Limb (tissue), 2 donors: ENCODE measurements around the gene GRAMD1B.
"Not testable (repeated sequence)": the region's sequence is repeated elsewhere in the genome, so short reads cannot be mapped to it uniquely, and the experiment has no call there.

Experiments used
- DNase-seq, 2 donors: peaks; one replicate each; pipeline ENCODE4 v3.0.0-alpha.2; 2016; ENCODE audit errors: extremely low spot score in 2 of 2

Gene GRAMD1B

DNA sequence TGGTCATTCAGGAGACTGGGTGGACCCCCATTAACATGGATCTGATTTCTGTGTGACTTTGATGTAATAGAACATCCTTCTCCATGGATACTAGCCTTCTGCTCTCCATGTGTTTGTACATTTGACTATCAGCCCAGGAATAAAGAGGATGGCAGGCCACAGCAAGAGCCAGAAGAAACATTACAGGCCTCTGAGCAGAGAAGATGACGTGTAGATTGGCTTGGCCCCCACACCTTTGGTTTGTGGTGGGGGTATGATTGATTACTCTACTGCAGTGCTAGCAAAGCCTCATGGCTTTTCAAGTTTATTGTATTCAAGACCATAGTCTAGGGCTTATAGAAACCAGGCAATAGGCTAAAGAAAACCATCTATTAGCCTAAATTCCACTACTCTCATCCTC, 77.0 kb downstream of the GRAMD1B start:
- DNase-seq: no peak

DNA sequence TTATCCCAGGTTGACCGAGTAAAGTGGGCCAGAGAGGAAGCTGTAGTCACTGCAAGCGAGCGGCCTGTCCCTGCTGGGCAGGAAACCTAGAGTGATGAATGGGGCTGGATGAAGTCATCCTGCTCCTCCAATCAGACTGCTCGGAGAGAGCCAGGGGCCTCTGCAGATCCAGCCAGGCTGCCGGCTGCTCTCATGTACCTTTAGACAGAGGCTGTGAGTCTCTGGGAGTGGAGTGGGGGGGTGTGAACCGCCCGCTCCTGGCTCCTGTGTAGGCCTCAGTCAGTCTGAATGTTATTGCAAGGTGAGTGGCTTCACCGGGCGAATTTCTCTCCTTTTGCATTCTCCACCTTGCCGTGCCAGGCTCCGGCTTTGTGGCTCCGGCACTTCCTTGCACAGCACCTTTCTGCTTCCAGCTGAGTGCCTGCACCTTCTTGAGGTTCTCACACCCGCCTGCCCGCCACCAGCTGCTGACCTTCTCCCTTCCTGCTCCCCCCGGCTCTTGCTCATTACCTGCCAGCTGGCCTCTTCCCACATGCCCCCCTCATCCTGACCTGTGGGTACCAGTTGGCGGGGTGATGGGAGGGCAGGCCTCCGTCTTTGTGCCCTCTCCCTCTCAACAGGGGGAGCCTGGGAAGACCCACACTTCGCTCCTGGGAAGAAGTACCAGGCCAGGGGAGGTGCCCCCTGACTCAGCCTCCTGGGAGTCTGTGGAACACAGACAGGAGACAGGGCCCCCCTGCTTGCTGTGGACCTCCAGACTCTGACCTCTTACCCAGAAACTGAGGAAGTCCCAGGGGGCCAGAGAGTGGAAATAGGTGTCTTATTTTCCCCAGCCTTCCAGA, 79.9 kb downstream of the GRAMD1B start:
- peak; percentile 67 to 82 for DNase-seq

DNA sequence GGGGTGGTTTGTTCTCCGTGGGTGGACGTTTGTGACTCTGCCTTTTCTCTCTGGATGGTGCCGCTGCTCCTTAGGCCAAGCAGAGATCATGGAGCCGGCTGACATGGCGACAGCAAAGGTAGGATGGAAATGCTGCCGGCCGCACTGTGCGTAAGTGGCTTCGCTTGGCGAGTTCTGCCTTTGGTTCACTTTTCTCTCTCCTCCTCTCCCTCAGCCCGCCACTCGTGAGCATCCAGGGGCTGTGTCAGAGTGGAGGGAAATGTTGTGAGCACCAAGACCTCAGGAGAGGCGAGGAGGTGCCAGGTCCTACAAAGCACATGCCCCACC, 80.5 kb downstream of the GRAMD1B start:
- DNase-seq: no peak

DNA sequence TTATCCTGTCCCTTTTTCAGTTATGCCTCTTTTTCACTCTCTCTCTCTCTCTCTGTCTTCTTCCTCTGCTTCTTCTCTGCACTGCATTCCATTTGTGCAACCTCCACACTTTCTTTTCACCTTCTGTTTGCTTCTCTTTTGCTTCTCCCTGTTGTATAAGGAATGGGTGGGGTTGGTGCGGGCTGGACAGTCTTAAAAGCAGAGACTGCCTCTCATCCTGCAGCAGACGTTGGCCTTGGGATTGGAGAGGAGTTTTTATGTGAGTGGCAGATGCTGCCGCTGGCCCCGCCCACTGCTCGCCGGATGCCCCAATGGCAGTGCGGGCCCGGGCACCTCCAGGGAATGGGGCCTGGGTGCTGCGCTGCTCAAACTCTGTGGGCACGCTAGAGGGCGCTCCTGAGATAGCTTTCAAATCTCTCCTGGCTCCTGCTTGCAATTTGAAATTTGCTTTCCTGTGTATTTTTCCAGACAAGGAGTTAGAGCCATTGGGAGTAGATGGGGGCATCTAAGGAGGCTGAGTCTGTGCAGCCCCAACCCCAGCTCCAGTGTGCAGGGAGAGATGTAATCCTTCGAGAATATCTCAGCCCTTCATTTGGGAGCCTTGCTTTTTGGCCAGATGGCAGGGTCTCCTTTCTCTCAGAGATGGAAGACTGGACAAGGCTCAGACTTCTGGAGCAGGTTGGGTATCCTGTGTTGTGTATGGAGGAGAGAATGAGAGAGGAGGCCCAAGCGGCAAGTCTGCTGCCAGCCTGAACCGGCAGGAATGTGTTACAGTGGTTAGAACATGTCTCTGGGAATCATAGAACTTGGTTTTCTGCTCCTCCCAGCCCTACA, 81.2 kb downstream of the GRAMD1B start:
- DNase-seq: peak; percentile 88 to 92

DNA sequence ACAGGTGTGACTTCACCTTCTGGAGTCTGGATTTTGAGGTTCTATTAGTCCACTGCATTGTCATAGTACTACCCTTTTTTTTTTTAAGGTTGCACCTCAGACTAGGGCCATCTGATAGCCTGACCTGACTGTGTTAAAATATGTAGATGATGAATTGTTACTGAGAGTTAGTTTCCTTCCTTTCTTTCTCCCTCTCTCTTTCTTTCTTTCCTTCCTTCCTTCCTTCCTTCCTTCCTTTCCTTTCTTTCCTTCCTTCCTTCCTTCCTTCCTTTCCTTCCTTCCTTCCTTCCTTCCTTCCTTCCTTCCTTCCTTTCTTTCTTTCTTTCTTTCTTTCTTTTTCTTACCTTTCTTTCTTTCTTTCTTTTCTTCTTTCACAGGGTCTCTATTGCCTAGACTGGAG, 83.2 kb downstream of the GRAMD1B start:
- not testable (repeated sequence) for DNase-seq

DNA sequence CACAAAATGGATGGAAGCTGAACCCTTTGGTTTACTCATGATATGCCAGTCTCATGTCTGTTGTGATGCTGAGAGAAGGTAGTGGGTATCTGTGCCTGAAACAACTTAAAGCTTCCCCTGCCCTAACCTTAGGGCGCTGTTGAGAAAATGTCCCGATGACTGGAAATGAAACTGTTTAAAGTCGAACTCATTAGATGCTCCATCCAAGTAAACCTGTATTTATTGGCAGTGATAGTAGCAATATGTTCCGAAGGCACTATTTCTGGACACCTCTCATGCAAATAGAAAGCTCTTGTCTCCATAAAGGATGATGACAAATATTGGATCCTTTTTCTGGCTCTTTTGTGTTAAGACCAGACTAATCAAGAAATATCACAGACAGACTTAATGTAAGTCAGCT, 86.2 kb downstream of the GRAMD1B start:
- no peak for DNase-seq

DNA sequence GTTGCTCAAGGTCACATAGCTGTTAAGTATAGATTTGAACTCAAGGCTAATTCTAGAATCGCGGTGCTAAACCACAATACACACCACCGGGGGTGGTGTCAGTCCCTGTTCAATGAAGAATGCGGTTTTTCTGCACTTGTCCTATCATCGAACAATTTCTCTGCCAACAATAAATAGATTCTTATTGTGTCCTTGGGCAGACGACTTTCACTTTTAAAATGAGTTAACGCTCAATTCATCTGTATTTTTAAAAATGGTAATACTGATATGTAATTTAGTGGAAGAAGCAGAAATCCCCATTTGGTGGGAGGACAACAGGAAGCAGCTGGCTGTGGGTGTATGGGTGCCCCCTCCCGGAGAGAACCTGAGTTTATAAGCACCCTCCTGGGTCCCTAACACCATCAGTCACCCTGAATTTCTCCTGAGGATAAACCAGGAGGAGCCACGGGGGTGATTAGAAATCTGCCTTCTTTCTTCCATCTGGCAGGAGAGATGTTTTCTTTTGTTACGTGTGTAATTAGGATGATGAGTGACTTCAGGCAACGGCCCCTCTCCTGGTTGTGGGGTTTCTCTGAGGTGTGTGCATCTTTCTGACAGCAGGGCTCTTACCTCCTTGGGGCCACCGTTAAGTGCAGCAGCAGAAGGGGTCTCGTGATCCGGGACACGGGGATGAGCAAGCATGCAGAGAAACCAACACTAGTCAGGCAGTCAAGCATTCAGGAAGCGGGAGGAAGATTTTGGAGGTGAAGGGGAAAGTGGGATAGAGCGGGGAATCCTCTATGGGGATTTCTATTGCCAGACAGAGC, 87.7 kb downstream of the GRAMD1B start:
- no peak for DNase-seq

DNA sequence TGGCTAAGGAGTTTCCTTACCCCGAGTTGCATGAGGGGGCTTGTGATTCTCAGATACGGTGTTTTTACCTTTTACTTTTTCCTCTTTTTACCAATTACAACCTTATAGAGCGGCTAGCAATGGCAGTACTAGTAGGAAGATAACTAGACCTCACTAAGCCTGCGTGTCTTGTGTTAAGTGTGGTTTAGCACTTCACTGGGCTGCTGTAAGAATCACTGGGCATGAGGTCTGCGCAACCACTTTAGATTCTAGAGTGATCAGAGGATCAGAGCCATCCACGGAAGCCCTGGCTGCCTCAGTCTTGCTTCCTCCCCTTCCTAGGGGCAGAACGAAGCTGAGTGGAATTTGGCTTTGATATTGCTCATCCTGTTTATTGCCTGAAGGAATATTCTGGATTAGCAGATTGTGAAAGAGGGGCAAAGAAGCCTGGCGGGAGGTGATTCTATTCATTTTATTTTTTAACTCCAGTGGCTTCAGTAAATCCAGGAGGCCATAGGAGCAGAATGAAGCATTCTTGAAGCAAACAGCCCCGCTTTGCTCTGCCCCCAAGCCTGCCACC, 88.5 kb downstream of the GRAMD1B start:
- DNase-seq: no peak

DNA sequence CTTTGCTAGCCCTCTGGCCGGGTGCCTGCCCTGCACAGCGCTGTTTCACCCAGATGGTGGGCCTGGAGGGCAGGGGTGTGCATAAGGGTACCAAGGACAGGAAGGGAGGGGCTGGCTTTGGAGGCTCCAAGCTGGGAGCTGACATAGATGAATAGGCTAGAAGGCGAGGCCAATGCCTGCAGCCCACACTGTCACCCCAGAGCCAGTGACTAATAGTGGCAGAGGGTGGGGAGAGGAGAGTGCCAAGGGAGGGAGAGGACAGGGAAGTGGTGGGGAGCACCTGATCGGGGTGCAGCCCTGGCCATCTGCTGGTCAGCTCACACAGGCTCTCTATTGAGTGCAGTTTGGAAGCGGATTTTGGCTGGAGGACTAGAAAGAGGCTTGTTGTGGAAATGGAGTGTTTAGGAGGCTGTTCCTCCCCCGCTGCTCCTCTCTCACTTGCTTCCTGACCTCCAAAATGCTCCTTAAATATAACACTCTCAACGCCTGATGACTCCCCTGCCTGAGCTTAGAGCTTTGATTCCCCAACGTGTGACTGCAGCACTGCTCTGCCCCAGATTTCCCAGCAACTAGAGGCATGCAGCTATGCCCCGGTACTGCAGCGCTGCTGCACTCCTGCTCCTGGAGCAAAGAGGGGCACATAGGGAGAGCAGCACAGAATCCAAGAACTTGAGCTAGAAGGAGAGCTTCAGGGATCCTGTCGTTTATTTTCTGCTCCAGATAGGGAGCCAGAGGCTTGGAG, 89.2 kb downstream of the GRAMD1B start:
- DNase-seq: no peak

DNA sequence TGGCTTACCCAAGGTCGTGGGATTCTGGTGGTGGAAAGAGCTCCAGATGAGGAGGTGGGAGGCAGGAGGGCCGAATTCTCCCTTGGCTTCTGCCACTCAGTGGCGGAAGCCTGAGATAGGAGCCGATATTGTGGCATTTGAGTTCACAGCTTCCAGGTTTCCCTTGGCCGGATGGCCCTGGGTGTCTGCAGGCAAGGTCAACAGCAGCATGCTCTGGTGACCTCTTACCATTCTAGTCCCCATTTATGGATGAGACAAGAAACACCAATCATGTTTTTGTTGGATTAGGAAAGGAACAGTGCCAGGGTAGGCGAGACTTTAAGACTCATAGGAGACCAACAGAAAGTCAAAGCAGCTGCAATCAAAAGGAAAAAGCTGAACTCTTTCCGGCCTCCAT, 89.7 kb downstream of the GRAMD1B start:
- DNase-seq: no peak

DNA sequence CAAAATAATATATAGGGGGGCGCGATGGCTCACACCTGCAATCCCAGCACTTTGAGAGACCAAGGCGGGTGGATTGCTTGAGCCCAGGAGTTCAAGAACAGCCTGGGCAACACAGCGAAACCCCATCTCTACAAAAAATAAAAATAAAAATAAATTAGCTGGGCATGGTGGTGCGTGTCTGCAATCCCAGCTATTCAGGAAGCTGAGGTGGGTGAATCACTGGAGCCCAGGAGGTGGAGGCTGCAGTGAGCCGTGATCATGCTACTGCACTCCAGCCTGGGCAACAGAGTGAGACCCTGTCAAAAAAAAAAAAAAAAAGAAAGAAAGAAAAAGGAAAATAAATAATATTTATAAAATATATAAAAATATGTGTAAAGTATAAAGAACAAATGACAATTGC, 90.4 kb downstream of the GRAMD1B start:
- DNase-seq: not testable (repeated sequence)

DNA sequence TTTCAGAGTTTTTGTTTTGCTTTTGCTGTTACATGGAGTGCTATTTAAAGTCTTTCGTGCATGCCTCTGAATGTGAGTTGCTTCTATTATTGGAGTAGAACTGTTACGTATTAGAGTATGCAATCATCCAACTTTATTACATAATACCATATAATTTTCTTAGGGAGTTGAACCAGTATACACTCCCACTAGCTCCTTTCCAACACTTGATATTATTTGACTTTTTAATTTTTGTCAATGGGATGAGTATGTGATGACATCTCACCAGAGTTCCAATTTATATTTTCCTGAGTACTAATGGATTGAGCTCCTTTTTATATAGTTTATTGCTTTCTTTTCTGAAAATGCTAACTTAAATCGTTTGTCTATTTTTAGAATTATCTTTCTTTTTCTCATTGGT, 90.9 kb downstream of the GRAMD1B start:
- no peak for DNase-seq

DNA sequence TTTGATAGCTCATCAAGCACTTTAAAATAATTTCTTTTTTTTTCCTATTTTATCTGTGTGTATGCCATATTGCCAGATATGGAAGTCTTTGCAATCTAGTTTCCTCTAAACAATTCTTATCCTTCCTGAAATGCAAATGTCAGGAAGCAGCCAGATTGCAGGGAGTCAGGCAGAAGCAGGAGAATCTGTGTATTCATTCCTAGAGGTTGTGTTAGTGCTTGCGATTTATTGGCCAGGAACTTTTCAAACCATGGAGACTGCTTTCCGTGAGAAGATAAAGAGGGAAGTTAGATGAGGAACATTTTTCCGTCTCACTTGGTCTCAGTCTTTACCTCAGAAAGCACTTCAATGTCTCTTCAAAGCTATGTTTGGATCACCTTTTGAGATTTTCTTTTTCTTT, 91.9 kb downstream of the GRAMD1B start:
- DNase-seq: no peak

DNA sequence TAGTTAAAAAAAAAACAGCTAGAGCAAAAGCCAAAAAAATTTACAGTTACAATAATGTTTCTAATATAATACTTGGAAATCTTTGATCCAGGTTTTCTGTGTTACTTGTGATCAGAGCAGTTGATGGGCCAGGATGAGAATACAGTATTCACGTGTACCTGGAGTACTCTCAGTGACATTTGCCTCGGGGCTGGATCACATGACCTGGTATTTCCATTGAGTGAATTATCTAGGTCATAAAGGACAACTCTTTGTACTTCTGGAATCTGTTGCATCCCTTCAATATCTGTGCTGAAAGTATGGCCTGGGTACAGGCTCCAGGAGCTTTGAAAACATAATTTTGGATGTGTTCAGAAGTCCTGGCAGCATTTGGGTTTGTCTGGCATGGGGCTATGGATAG, 93.5 kb downstream of the GRAMD1B start:
- no peak for DNase-seq

DNA sequence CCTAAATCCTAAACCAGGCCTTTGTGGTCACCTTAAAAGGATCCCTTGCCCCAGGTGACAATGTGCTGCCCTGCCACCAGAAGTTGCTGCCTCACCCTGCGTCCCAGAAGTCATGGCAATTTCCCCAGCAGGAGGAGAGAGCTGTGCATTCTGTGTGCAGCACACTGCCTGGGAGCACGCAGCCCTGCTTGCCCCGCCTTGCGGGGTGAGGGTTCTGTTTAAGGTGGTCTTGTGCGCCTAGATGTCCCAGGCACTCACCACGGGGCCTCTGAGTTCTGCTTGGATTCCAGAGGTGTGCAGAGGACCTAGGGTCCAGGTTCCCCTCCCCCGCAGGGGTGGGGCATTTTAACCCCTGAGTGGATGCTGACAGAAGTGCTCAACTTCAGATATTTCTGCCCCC, 95.0 kb downstream of the GRAMD1B start:
- no peak for DNase-seq

DNA sequence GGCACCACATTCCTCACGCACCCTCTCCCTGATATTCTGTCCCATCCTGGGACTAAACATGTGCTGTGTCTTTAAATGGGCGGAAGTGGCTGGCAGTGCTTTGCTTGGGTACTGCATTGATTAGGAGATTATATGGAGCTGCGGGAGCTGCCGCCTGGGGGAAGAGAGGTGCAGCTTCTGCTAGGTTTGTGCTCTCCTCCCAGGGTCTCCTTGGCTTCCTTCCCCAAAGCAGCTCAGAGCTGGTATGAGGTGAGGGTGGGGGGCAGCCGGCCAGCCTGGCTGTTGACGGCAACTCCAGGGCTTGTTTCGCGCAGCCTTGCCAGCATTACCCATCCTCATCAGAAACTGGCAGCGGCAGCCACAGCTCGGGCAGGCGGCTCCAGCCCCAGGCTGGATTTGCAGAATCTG, 95.4 kb downstream of the GRAMD1B start:
- no peak for DNase-seq

DNA sequence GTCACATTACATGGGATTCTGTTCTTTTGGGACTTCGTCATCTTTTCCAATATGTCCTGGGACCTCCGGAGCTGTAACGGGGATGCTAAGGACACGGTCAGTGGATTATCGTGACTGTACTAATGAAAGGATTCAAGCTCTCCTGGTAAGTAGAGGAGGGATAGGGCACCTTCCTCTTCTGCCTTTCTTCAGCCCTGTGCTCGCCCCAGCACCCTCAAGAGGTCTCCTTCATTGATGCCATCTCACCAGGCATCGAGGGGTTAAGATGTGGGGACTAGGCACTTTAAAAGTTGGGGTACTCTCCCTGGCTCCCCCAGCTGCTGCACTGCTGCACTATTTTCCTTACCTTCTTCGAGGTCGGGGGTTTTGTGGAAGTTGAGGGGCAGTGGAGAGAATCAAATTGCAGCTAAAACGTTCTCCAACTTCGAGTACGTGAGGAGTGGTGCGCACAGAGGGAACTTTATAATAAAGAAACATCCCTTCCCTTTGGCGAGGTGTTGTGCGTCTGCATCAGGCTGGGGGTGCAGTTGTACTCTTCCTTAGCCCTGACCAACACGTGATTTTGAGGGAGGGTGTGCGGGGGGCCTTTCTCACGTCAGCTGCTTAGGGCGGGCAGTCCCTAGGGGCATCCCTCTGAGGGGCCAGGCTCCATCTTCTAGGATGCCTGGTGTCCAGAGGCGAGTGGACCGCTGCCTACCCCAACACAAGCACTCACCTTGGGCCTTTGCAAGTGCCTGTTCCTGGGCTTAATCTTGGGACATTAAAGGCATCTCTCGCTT, 96.1 kb downstream of the GRAMD1B start:
- DNase-seq: no peak

DNA sequence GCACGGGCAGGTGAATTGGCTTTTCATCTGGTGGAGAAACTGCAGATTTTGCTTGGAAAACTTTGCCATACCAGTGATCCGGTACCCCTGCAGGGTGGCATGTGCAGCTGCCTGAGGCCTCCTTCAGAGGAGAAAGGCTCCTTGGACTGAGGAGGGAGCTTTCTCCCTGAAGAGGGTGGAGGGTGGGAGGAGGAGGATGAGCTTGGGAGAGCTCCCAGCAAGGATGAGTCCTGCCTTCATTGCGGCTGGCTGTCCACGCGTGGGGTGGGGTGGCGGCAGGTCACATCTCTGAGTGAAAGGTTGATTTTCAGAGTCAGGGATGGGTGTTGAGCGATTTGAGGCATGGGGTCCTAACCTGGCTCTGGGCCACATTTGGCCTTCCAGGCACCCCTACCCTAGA, 96.8 kb downstream of the GRAMD1B start:
- DNase-seq: no peak

DNA sequence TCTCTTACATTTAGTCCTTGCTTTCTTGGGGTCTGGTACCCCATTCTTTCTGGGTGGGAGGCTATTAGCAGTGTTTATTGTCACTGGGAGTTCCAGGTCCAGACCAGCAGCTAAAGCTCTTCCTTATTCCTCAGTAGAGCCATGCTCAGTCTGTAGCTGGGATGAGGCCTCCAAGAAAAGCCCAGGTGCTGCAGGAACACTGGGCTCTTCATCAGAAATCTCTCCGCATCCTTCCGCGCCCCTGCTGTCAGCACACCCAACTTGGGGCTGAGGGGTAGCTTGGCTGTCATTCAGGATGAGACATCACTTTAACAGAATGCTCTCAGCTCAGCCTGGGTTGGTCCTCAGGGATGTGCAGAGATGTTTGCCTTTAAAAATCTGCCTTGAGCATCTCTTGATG, 97.5 kb downstream of the GRAMD1B start:
- no peak for DNase-seq

DNA sequence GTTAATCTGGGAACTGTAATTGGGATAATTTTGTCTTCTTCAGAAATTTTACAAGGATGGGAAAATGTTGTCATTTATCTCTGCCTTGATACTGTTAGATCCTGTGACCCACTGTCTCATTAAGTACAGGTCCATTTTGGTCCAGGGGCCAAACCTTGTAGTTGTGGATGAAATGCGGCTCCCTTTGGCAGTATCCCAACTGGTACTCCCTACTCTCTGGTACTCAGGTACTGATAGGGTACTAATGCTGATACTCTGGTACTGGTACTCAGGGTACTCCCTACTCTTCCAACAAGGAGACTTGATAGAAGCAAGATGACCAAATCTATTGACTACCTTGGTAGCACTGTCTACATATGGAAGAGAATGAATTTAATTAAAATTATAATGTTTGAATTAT, 97.9 kb downstream of the GRAMD1B start:
- DNase-seq: no peak
